Lower lobe of right lung (tissue), 2 donors: ENCODE results near the gene NUDT7. TPM values are rescaled to one million over a fixed set of nuclear protein-coding genes. Genes with fewer than 3 reads are reported as not detected.

Source experiments
- ATAC-seq, 2 donors: fragments of 200-7000 bp; cut with Tn5 transposase; one replicate each; pipeline ENCODE4 v1.9.1; 2020 to 2022; ENCODE audit warnings: mild to moderate bottlenecking in 2 of 2, moderate library complexity in 2 of 2
- DNase-seq: peaks from one replicate; pipeline ENCODE4 v3.0.0-alpha.2; 2020
- H3K27ac ChIP-seq: fragments of 200-600 bp; one replicate; pipeline ENCODE4 v1.8.0; 2022
- H3K27me3 ChIP-seq: fragments of 200-600 bp; one replicate; pipeline ENCODE4 v1.8.0; 2022; ENCODE audit warnings: low read depth
- H3K36me3 ChIP-seq: fragments of 200-600 bp; one replicate; pipeline ENCODE4 v1.8.0; 2022; ENCODE audit warnings: mild to moderate bottlenecking
- H3K4me1 ChIP-seq: fragments of 200-600 bp; one replicate; pipeline ENCODE4 v1.8.0; 2022
- H3K4me3 ChIP-seq: fragments of 200-600 bp; one replicate; pipeline ENCODE4 v1.8.0; 2022; ENCODE audit warnings: mild to moderate bottlenecking
- H3K9me3 ChIP-seq: fragments of 200-600 bp; one replicate; pipeline ENCODE4 v1.8.0; 2022
- CTCF ChIP-seq: fragments of 200-600 bp; IDR thresholded peaks from one replicate; pipeline ENCODE4 v1.8.0; 2022; ENCODE audit warnings: antibody characterized with exemption, mild to moderate bottlenecking
- intact Hi-C: fragments of 100-400 bp; cut with DNase I; formaldehyde crosslinking; loops from one replicate; pipeline ENCODE4 v1.11.0; 2022
- total RNA-seq: library from RNA; stranded (reverse); fragmentation: NEBNext Ultra II Directional; extraction: Animal tissue kit (Norgen Biotek cat#: 25700); gene quantifications from one replicate; pipeline ENCODE4 v1.2.1, GENCODE V29; 2021
- donor health status: DM: no; HTN: yes; CAD: no; lungs with severe emphysema.

Gene NUDT7
- total RNA-seq, 1 donor from 2014 or later, result 9.2 TPM

GRCh38 chr16:77784441-77785372 is 62.4 kb downstream of the NUDT7 start:
- H3K4me3 ChIP-seq, result no peak overlapping the region
- TF ChIP-seq CTCF, result no peak
- DNase-seq, result no peak
- H3K36me3 ChIP-seq, result no peaks in the 10 kb centered on the region
- H3K27ac ChIP-seq, result no peak overlapping the region
- H3K27me3 ChIP-seq, result peaks cover 34% of the 10 kb centered on the region
- no peak for ATAC-seq
- no peaks in the 10 kb centered on the region for H3K9me3 ChIP-seq
- intact Hi-C loops, result loop anchor here (10.0 kb wide), 1 partner anchor 110 kb away; no protein-coding TSS in a partner anchor
- H3K4me1 ChIP-seq, result peaks cover 16% of the 10 kb centered on the region

DNA sequence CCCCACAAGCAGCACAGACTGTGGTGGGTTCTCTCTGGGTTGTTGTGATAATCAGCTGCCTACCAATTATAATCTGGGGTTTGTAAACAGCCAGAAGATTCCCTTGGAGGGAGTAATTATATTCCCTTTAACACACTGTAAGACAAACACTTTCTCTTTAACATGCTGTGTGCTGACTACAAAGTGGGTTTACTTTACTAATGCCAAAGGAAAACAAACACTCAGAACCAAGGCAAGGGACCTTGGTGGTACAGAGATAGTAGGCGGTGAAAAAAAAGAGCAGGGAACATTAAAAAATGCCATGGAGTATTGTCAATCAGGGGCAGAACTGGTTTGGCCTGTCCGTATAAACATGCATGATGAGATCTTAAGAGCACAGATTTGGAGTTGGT is 63.1 kb downstream of the NUDT7 start:
- ATAC-seq (no peak), DNase-seq (no peak)
- Histone ChIP-seq H3K9me3 (no peaks in the 10 kb centered on the region), H3K27me3 (peaks cover 39% of the 10 kb centered on the region), H3K27ac (no peak overlapping the region), H3K36me3 (no peaks in the 10 kb centered on the region), H3K4me3 (no peak overlapping the region), H3K4me1 (peaks cover 16% of the 10 kb centered on the region)
- intact Hi-C loops, result loop anchor here (10.0 kb wide), 1 partner anchor 111 kb away; no protein-coding TSS in a partner anchor
- TF ChIP-seq CTCF, result no peak

- DNase-seq (no peak), ATAC-seq (no peak)
- no peak for TF ChIP-seq CTCF
- intact Hi-C loops, result loop anchor here (10.0 kb wide), 1 partner anchor 112 kb away; no protein-coding TSS in a partner anchor
- H3K9me3 ChIP-seq, result no peaks in the 10 kb centered on the region
- no peak overlapping the region for H3K27ac ChIP-seq
- H3K27me3 ChIP-seq, result peaks cover 46% of the 10 kb centered on the region
- H3K4me1 ChIP-seq, result peaks cover 16% of the 10 kb centered on the region
- H3K36me3 ChIP-seq, result no peaks in the 10 kb centered on the region
- no peak overlapping the region for H3K4me3 ChIP-seq
Observed at GRCh38 chr16:77786186-77786847, 64.0 kb downstream of the NUDT7 start.

GRCh38 chr16:77787452-77787851 is 65.1 kb downstream of the NUDT7 start:
- DNase-seq (no peak), ATAC-seq (no peak)
- no peak overlapping the region for H3K4me3 ChIP-seq
- peaks cover 46% of the 10 kb centered on the region for H3K27me3 ChIP-seq
- H3K27ac ChIP-seq, result no peak overlapping the region
- H3K36me3 ChIP-seq, result no peaks in the 10 kb centered on the region
- intact Hi-C loops, result loop anchor here (10.0 kb wide), 1 partner anchor 113 kb away; no protein-coding TSS in a partner anchor
- peaks cover 16% of the 10 kb centered on the region for H3K4me1 ChIP-seq
- TF ChIP-seq CTCF, result no peak
- no peaks in the 10 kb centered on the region for H3K9me3 ChIP-seq

DNA sequence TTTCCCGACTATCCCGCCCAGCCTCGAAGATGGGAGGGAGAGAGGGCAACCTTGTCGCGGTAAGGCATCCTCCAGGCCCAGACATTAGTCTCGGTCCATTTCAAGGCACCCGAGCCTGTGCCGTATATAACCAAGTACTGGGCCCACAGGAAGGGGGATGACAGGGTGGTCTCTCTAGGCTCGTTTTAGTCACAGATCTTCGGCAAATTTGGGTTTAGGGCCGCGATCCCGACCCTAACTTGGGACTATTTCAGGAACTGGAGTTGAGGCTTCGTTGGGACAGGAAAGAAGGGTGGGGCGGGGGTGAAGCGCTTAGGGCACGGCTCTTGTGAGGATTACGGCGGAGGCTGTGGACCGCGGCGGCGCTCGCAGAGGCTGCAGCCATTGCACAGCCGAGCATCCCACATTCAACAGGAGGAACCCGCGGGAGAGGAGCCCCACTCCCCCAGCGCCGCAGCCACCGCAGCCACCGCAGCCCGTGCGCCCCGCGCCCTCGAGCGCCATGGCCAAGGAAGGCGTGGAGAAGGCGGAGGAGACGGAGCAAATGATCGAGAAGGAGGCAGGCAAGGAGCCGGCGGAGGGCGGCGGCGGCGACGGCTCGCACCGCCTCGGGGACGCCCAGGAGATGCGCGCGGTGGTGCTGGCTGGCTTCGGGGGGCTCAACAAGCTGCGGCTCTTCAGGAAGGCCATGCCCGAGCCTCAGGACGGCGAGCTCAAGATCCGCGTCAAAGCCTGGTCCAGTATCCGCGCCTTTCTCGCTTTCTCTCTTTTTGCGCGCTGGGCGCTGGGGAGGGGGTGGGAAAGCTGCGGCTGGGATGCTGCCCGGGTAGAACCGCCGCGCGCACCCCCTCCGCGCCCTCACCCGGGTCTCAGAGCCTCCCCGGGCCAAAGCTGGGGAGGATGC is 66.1 kb downstream of the NUDT7 start, which contains the start of gene VAT1L:
Gene VAT1L (plus strand): TSS at position 384 of the 904 bp plus-strand sequence. CDS start 119 bp downstream, at position 503.
- peak; percentile 63 to 77 for ATAC-seq
- no peaks in the 10 kb centered on the region for H3K9me3 ChIP-seq
- no peak for TF ChIP-seq CTCF
- no peaks in the 10 kb centered on the region for H3K36me3 ChIP-seq
- intact Hi-C loops, result loop anchor here (10.0 kb wide), 1 partner anchor 114 kb away; no protein-coding TSS in a partner anchor
- no peak for DNase-seq
- peak within 1 kb of the TSS; percentile 54 for H3K4me3 ChIP-seq
- no peak within 1 kb of the TSS for H3K27ac ChIP-seq
- H3K4me1 ChIP-seq, result peaks cover 16% of the 10 kb centered on the region
- peaks cover 46% of the 10 kb centered on the region for H3K27me3 ChIP-seq
